Ovary (tissue), 3 donors: ENCODE results near the gene EFL1.

Experiments
- CTCF ChIP-seq, 3 donors: fragments of 450-650 bp in 2 of 3; fragments of 200-600 bp in 1 of 3; IDR thresholded peaks; one replicate each; pipeline versions ENCODE4 v1.5.1 to v1.8.0; 2016 to 2022; ENCODE audit warnings: antibody characterized with exemption in 3 of 3, mild to moderate bottlenecking in 1 of 3
- POLR2A ChIP-seq: fragments of 450-650 bp; IDR thresholded peaks from one replicate; pipeline ENCODE4 v1.6.1; 2017; ENCODE audit warnings: antibody characterized with exemption, mild to moderate bottlenecking, moderate library complexity
- donor health status: DM: no; HTN: no; CAD: no.

- TF ChIP-seq CTCF (IDR thresholded peaks at IDR 0.05) (no peak), POLR2A (no peak)
These were observed 124.2 kb downstream of the EFL1 start for GRCh38 chr15:82138306-82138705.
